Smooth muscle cell (in vitro differentiated cells): Measurements from ENCODE around the gene TMEM147. TPM values are rescaled to one million over a fixed set of nuclear protein-coding genes. Genes with fewer than 3 reads are reported as not detected.

Experiments used
- DNase-seq: peaks from one replicate; lab custom pipeline; 2025; ENCODE audit not compliant: unreplicated experiment; lab: John Stamatoyannopoulos, UW
- H2AFZ ChIP-seq: fragments of 200-600 bp; sonication (generic); 2 replicates; pipeline ENCODE4 v1.6.0; 2016; ENCODE audit warnings: antibody characterized with exemption, low read depth, mild to moderate bottlenecking
- H3F3A ChIP-seq: fragments of 200-600 bp; sonication (generic); 2 replicates; pipeline ENCODE4 v1.6.0; 2017; ENCODE audit warnings: antibody characterized with exemption, low read depth
- H3K27ac ChIP-seq: fragments of 200-600 bp; sonication (generic); 2 replicates; pipeline ENCODE4 v1.5.1; 2016; ENCODE audit warnings: low read depth, mild to moderate bottlenecking
- H3K27me3 ChIP-seq: fragments of 200-600 bp; sonication (generic); 2 replicates; pipeline ENCODE4 v1.6.1; 2016; ENCODE audit warnings: low read depth, mild to moderate bottlenecking
- H3K36me3 ChIP-seq: fragments of 200-600 bp; sonication (generic); 2 replicates; pipeline ENCODE4 v1.5.1; 2016; ENCODE audit warnings: low read depth
- H3K4me1 ChIP-seq: fragments of 200-600 bp; sonication (generic); 2 replicates; pipeline ENCODE4 v1.5.1; 2016; ENCODE audit warnings: low read depth
- H3K4me2 ChIP-seq: fragments of 200-600 bp; sonication (generic); 2 replicates; pipeline ENCODE4 v1.6.0; 2016; ENCODE audit warnings: mild to moderate bottlenecking
- H3K4me3 ChIP-seq: fragments of 200-600 bp; sonication (generic); 2 replicates; pipeline ENCODE4 v1.5.1; 2016; ENCODE audit warnings: mild to moderate bottlenecking
- H3K79me2 ChIP-seq: fragments of 200-600 bp; sonication (generic); 2 replicates; pipeline ENCODE4 v1.6.0; 2016; ENCODE audit warnings: low read depth, mild to moderate bottlenecking
- H3K9ac ChIP-seq: fragments of 200-600 bp; sonication (generic); 2 replicates; pipeline ENCODE4 v1.6.0; 2016; ENCODE audit warnings: low read depth
- H3K9me3 ChIP-seq: fragments of 200-600 bp; sonication (generic); replicated peaks from 2 replicates; pipeline ENCODE4 v1.5.1; 2016; ENCODE audit warnings: low read depth
- H4K20me1 ChIP-seq: fragments of 200-600 bp; sonication (generic); 2 replicates; pipeline ENCODE4 v1.6.0; 2016; ENCODE audit warnings: low read depth
- WGBS: methylation state at CpG from one replicate; pipeline ENCODE4 v1.1.7; 2016; ENCODE audit warnings: low lambda C conversion rate; 5-methylcytosine and 5-hydroxymethylcytosine counted together
- polyA plus RNA-seq: library from polyadenylated mRNA; unstranded; fragments of >200 nt; fragmentation: Nextera tagmentation; extraction: Ambion mirVana; gene quantifications from 2 replicates; pipeline ENCODE4 v1.2.1, GENCODE V29; 2016
- total RNA-seq: library from RNA; depleted of rRNA; stranded (reverse); fragments of >200 nt; gene quantifications from 2 replicates; pipeline ENCODE4 v1.2.3, GENCODE V29; 2014
- TF ChIP-seq, protein P1 (sequence below): fragments of 200-600 bp; sonication (generic); IDR thresholded peaks from 2 replicates; pipeline ENCODE4 v1.5.1; 2017; ENCODE audit warnings: borderline replicate concordance, mild to moderate bottlenecking, antibody characterized with exemption; ENCODE audit not compliant: insufficient read depth, poor library complexity, severe bottlenecking

TMEM147 gene
- total and polyA plus RNA-seq, 2 experiments from 2014 or later = 168 to 291 TPM

DNA sequence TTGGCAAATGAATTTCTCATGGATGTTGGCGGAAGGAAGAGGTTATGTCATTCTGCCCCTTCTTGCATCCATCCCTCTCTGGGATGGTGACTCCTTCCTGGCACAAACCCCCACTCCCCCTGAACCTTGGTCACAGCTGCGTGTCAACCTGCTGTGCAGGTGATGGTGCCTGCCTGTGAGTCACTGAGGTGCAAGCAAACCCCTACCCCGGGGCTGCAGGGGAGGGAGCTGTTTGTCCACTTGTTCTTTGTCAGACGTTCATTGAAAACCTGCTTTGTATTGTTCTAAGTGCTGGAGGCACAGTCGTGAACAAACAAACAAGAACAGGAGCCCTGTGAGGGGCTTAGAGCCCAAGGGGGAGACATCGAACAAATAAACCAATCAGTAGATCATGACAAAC is 14.1 kb upstream of the TMEM147 start:
- whole genome bisulfite sequencing = 75% methylated on average over 6 of the region's 6 CpGs
- H3K4me2 ChIP-seq = no peak overlapping the region

DNA sequence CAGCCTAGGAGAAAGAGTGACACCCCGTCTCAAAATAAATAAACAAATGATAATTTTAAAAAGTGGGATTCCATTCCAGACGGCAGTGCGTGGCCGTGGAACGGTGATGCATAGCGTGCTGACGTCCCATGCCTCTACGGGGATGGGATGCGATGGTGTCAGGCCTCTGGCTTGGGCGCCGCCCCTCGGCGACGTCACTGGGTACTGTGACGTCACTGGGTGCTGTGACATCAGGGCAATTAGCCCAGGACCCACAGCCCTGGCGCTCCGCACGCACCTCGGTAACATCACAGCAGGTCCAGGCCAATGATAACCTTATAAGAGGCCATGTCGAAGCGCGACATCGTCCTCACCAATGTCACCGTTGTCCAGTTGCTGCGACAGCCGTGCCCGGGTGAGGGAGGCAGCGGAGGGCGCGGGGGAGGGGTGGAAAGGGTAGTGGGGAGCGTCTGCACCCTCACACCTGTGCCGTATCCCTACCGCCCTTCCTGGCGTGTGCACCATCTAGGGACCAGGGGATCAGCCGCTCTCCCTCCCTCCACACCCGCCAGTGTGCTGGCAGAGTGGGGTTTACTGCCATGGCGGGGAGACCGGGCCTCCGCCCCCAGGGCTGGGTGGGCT is 12.1 kb upstream of the TMEM147 start, which contains the start of gene GAPDHS:
Gene GAPDHS, plus strand, starts transcription at position 256 of the 621 bp plus-strand sequence. Its CDS starts 72 bp downstream, at position 328.
- Histone ChIP-seq H3K79me2 (no peaks in the 10 kb centered on the region), H3K27me3 (no peaks in the 10 kb centered on the region), H3K4me1 (peaks cover 4% of the 10 kb centered on the region), H3K4me3 (no peak within 1 kb of the TSS), H4K20me1 (no peaks in the 10 kb centered on the region), H3K27ac (no peak within 1 kb of the TSS), H3K4me2 (no peak within 1 kb of the TSS), H3K36me3 (no peaks in the 10 kb centered on the region), H2AFZ (no peak within 1 kb of the TSS), H3K9ac (no peak within 1 kb of the TSS), H3F3A (no peaks in the 10 kb centered on the region), H3K9me3 (no peaks in the 10 kb centered on the region)
- no peak for DNase-seq
- TF ChIP-seq, protein P1, sequence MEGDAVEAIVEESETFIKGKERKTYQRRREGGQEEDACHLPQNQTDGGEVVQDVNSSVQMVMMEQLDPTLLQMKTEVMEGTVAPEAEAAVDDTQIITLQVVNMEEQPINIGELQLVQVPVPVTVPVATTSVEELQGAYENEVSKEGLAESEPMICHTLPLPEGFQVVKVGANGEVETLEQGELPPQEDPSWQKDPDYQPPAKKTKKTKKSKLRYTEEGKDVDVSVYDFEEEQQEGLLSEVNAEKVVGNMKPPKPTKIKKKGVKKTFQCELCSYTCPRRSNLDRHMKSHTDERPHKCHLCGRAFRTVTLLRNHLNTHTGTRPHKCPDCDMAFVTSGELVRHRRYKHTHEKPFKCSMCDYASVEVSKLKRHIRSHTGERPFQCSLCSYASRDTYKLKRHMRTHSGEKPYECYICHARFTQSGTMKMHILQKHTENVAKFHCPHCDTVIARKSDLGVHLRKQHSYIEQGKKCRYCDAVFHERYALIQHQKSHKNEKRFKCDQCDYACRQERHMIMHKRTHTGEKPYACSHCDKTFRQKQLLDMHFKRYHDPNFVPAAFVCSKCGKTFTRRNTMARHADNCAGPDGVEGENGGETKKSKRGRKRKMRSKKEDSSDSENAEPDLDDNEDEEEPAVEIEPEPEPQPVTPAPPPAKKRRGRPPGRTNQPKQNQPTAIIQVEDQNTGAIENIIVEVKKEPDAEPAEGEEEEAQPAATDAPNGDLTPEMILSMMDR = no peak
- WGBS = 82% methylated on average over 37 of the region's 39 CpGs

More for the DNA sequence above, 14.1 kb upstream of the TMEM147 start:
- H3K27ac ChIP-seq = no peak overlapping the region
- H3K79me2 ChIP-seq = no peaks in the 10 kb centered on the region
- no peaks in the 10 kb centered on the region for H3K9me3 ChIP-seq
- no peaks in the 10 kb centered on the region for H3F3A ChIP-seq
- no peaks in the 10 kb centered on the region for H4K20me1 ChIP-seq
- no peak overlapping the region for H2AFZ ChIP-seq
- TF ChIP-seq, protein P1 = no peak
- DNase-seq = no peak
- H3K4me3 ChIP-seq = no peak overlapping the region
- no peak overlapping the region for H3K9ac ChIP-seq
- H3K36me3 ChIP-seq = no peaks in the 10 kb centered on the region
- peaks cover 4% of the 10 kb centered on the region for H3K4me1 ChIP-seq
- H3K27me3 ChIP-seq = no peaks in the 10 kb centered on the region

GRCh38 chr19:35533822-35534392 is 11.5 kb upstream of the TMEM147 start:
- Histone ChIP-seq H3K27ac (no peak overlapping the region), H3K4me3 (no peak overlapping the region), H3K4me1 (peaks cover 4% of the 10 kb centered on the region), H4K20me1 (no peaks in the 10 kb centered on the region), H3F3A (no peaks in the 10 kb centered on the region), H2AFZ (no peak overlapping the region), H3K9ac (no peak overlapping the region), H3K27me3 (no peaks in the 10 kb centered on the region), H3K36me3 (no peaks in the 10 kb centered on the region), H3K4me2 (no peak overlapping the region), H3K79me2 (no peaks in the 10 kb centered on the region), H3K9me3 (no peaks in the 10 kb centered on the region)
- TF ChIP-seq, protein P1 = no peak
- WGBS = 61% methylated on average over 28 of the region's 30 CpGs
- DNase-seq = no peak
